Kidney tubule cell (primary cell): ENCODE data around the gene HSPA9.

Experiments used
- DNase-seq: peaks from one replicate; pipeline ENCODE4 v3.0.0-alpha.2; 2018; ENCODE audit warnings: low spot score

Gene HSPA9

GRCh38 chr5:138560971-138561370, 14.2 kb downstream of the HSPA9 start:
- no peak for DNase-seq

DNA sequence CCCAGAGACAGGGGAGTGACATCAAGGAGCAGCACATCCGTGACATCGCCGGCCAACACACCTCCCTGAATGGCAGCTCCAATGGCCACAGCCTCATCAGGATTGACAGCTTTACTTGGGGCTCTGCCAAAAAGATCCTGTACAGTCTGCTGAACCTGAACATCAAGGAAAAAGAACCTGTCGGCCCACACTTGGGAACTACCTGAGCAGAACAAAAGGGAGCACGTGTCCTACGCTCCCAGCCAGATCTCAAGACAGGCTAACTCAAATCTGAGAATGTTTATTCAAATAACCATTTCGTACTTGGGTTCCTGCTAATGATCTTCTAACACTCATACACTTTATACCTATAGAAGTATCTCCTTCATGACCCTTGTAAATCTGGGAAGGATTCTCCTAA, 15.3 kb downstream of the HSPA9 start:
- peak; percentile 41 for DNase-seq

- DNase-seq: no peak
Observed at GRCh38 chr5:138557677-138558076, 17.5 kb downstream of the HSPA9 start.

- no peak for DNase-seq
Observed at GRCh38 chr5:138554143-138554542, 21.1 kb downstream of the HSPA9 start.

DNA sequence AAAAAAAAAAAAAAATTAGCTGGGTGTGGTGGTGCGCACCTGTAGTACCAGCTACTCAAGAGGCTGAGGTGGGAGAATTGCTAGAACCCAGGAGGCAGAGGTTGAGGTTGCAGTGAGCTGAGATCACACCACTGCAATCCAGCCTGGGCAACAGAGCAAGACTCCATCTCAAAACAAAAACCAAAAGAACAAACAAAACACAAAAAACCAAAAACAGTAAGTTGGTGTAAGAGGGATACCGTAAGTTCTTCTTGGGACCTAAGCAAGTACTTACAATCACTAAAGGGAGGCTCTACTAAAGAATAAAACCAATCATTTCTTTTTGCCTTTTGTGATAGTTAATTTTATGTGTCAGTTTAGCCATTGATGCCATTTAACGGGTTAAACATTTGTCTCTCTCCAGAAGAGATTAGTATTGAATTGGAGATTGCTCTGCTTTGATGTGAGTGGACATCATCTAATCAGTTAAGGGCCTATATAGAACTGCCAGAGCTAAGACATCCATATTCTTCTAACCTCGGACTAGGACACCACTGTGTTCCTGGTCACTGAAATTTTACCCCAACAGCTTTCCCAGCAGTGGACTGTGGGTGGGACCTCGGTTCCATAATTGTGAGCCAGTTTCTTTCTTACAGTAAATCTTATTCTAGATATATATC, 21.6 kb downstream of the HSPA9 start:
- no peak for DNase-seq

DNA sequence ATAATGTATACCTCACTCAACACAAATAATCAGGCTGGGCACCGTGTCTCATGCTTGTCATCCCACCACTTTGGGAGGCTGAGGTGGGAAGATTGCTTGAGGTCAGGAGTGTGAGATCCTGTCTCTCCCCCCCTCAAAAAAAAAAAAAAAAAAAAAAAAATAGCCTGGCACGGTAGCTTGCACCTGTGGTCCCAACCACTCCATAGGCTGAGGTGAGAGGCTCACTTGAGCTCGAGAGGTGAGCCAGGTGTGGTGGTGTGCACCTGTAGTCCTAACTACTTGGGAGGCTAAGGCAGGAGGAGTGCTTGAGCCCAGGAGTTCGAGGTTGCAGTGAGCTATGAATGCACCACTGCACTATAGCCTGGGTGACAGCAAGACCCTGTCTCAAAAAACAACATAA, 22.5 kb downstream of the HSPA9 start:
- no peak for DNase-seq

DNA sequence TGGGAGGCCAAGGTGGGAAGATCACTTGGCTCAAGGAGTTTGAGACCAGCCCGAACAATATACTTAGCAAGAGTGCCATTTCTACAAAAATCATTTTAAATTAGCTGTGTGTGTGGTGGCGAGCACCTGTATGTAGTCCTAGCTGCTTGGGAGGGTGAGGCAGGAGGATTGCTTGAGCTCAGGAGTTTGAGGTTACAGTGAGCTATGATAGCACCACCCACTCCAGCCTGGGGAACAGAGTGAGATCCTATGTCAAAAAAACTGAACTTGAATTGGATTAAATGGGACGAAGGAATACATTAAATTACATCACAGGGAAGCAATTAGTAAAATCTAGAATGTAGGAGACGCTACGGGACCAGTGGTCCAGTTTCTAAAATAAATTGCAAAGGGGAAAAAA, 25.8 kb downstream of the HSPA9 start:
- DNase-seq: no peak

DNA sequence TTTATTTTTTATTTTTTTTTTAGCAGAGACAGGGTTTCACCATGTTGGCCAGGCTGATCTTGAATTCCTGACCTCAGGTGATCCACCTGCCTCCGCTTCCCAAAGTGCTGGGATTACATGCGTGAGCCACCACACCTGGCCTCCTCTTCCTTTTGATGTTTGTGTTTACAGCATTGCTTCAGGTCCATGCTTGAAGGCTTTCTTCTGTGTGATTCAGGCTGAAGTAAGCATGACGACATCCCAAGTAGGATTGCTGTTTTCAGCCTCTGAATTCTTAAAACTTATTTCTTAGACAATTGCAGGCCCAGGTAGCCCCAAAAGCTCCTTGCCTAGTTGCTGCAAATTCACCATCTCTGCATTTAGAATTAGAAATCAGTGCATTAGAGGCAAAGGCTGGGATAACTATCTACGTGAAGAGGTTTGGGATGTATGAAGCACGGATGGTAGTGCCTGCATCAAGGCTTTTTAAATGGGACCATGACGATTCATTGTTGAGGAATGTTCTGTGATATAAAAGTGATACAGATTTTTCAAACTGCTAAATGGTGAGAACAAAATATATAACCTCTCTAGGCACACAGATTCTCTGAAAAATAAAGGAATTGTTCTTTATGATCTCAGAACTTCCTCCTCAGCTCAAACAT, 29.2 kb downstream of the HSPA9 start:
- peak; percentile 27 for DNase-seq

GRCh38 chr5:138544181-138545134, 30.7 kb downstream of the HSPA9 start:
- DNase-seq: peak; percentile 48

DNA sequence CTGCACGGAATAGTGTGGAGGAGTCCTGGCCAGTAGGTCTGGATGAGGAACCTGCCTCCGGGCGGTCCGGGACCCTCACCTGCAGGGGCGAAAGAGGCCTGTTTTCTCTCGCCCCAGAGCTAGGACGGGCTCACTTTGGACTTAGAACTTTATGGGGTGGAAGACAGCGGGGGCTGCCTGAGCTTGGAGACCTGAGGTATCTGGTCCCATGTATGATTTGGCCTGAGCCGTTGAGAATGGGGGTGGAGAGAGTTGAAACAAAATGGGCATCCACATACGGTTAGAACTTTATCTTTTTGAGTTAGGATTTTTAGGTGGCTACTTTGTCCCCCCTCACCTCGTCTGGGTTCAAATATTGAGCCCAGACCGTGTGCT, 31.5 kb downstream of the HSPA9 start:
- no peak for DNase-seq

GRCh38 chr5:138542956-138543729, 32.1 kb downstream of the HSPA9 start, which contains the start of gene ETF1:
Gene ETF1, minus strand, starts transcription at chr5:138543236. Its CDS starts 318 bp downstream, at chr5:138542918.
- peak; percentile 100 for DNase-seq

GRCh38 chr5:138542180-138542955, 32.8 kb downstream of the HSPA9 start:
- DNase-seq: peak; percentile 49

DNA sequence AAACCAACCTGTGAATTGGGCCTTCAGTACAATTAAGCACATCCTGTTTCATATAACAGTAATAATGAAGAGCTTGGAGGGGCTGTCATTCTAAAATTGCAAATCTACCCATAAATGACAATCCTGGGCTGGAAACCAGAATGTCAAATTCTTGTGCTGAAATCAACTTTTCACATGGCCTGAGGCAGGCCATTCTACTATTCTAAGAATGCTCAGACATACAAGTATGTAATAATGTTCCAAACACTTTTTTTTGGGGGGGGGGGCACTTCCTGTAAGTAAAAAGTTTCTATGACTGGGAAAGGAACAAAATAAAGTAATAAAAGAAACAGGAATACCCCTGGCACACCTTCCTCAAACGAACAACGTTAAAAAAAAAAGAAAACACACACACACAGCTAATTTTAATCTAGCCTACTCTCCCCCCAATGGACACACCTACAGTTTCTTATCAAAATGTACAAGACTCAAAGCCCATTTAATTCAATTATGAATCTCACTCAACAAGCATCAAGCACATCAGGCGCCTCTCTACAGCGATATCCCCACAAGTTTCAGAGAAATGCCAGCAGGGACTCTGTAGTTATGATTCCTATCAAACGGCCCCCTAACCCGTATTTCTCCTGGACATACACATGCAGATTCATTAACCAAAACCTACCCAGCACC, 33.6 kb downstream of the HSPA9 start:
- DNase-seq: no peak

DNA sequence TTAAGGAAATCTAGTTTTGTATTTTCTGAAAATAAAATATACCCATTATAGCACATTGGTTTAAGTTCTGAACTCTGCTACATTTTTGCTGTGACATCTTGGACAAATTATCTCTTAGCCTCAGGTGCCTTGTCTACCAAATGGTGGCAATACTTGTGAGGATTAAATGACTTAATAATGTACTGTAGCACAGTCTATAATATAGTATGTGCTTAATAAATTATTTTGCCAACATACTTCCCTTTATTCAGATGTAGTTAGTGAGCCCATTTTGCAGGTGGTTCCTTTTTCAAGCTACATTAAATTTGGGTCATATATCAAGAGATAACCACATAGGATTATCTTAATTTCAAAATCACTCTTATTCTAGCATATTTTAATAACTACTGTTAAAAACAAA, 35.4 kb downstream of the HSPA9 start:
- no peak for DNase-seq

DNA sequence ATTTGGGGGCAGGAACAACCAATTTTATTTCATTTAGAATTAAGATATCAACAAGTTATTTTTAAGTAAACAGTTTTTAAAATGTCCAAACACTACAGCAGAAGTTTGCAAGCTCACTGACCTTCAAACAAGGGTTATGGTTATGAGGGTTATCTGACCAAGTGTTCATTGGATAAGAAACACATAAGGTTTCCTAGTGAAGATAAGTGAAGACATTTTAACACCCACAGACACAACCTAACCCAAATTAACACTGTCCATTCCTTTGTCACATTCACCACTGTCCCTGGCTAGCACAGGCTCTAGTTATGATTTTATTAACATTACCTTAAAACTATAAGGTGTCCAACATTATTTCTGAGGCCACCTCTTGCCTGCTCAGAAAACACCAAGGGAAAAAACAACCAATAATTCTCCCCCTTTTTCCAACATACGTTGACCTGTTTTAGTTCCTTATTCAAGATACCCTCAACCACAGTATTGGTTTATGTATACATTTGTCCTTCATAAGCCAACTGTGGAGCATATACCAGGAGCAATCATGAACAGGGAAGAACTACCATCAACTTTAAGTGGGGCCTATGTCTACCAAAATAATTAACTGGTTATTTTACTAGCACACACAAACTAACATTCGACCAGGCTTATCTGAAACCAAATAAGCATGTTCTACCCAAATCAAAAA, 36.1 kb downstream of the HSPA9 start:
- no peak for DNase-seq

DNA sequence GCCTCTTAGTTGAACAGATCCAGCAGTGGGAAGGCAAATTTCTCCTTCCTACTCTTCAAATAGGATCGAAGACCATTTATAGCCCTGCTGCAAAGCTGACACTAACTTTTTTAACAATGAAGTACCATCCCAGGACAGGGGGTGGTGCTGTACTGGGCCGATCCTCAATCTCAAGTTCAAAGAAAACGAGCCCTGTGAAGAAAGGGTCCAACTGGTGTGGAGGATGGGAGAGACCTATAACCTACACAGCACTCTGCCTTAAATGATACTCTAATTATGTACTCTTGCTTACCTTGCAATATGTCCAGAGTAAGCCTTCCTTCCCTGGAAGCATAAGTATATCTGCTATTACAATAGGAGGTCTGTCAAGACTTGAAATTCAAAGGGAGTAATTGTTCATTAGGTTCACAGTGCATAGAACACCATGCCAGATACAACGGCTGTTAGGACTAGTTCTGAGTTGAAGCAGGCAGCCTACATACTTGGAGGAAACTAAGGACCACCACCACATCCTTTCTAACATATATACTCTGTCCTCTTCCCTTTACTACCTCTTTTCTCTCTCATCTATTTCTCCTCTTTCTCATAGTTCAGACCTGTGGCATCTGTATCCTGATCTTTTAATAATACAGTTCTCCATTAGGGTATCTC, 38.4 kb downstream of the HSPA9 start:
- DNase-seq: no peak

DNA sequence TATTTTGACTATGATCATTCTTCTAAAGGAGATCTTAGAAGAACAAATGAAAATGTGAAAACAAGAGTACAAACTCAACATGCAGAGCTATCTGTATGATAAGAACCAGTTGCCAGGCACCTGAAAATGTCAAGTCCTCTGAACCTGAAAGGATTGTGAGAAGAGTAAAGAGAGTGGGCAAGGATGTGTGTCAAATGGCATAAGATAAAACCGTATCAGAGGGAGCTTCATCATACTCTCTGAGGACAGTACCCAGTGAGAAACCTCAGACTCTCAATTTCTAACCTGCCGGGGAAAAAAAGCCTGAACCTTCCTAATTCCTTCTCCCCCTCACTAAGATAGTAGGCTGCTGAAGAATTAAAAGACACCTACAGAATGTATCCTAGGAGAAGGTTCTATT, 39.0 kb downstream of the HSPA9 start:
- DNase-seq: no peak

- DNase-seq: no peak
Observed at GRCh38 chr5:138533973-138534941, 40.9 kb downstream of the HSPA9 start.
